SKM-1 treated with dmso at 0.1 percent for 144 hours (cell line): ENCODE results near the gene NCKIPSD.
"Not testable (repeated sequence)": the region's sequence is repeated elsewhere in the genome, so short reads cannot be mapped to it uniquely, and the experiment has no call there.

ENCODE experiments used
- DNase-seq: peaks from one replicate; lab custom pipeline; 2025; ENCODE audit not compliant: unreplicated experiment; lab: John Stamatoyannopoulos, UW

Gene NCKIPSD

GRCh38 chr3:48685603-48686511 is at the start of gene NCKIPSD:
Gene NCKIPSD (minus strand): TSS chr3:48685915. CDS start chr3:48685807, 108 bp downstream.
- peak; percentile 80 for DNase-seq

- DNase-seq, result not testable (repeated sequence)
Observed at GRCh38 chr3:48735075-48735767, 49.5 kb upstream of the NCKIPSD start.

- not testable (repeated sequence) for DNase-seq
Observed at GRCh38 chr3:48734541-48734940, 48.8 kb upstream of the NCKIPSD start.

GRCh38 chr3:48733752-48734518 is 48.2 kb upstream of the NCKIPSD start:
- DNase-seq, result not testable (repeated sequence)

GRCh38 chr3:48727511-48727910 is 41.8 kb upstream of the NCKIPSD start:
- no peak for DNase-seq

GRCh38 chr3:48725185-48725855 is 39.6 kb upstream of the NCKIPSD start:
- not testable (repeated sequence) for DNase-seq

GRCh38 chr3:48723725-48724124 is 38.0 kb upstream of the NCKIPSD start:
- DNase-seq, result no peak

- not testable (repeated sequence) for DNase-seq
Observed at GRCh38 chr3:48723293-48723692, 37.6 kb upstream of the NCKIPSD start.

- peak; percentile 95 for DNase-seq
Observed at GRCh38 chr3:48716982-48717746, 31.4 kb upstream of the NCKIPSD start, which contains the start of gene IP6K2. Gene IP6K2 (minus strand): TSS chr3:48717221. CDS start chr3:48695291, 21,930 bp downstream.

GRCh38 chr3:48716508-48716981 is 30.8 kb upstream of the NCKIPSD start:
- no peak for DNase-seq

- DNase-seq, result no peak
Observed at GRCh38 chr3:48715174-48715800, 29.6 kb upstream of the NCKIPSD start.

- no peak for DNase-seq
Observed at GRCh38 chr3:48711727-48712126, 26.0 kb upstream of the NCKIPSD start.

- DNase-seq, result no peak
Observed at GRCh38 chr3:48709051-48709461, 23.3 kb upstream of the NCKIPSD start.

GRCh38 chr3:48708481-48708889 is 22.8 kb upstream of the NCKIPSD start:
- no peak for DNase-seq

GRCh38 chr3:48707157-48707556 is 21.4 kb upstream of the NCKIPSD start:
- no peak for DNase-seq

GRCh38 chr3:48702320-48702920 is 16.7 kb upstream of the NCKIPSD start:
- no peak for DNase-seq

GRCh38 chr3:48700731-48701405 is 15.2 kb upstream of the NCKIPSD start:
- no peak for DNase-seq

GRCh38 chr3:48698891-48699290 is 13.2 kb upstream of the NCKIPSD start:
- no peak for DNase-seq
